Parathyroid adenoma (tissue), 2 donors: ENCODE data around the gene CAMK2B.

ENCODE experiments used
- H2AFZ ChIP-seq: fragments of 300-600 bp; sonication (generic); one replicate; pipeline ENCODE4 v1.7.0; 2017; ENCODE audit warnings: antibody characterized with exemption, mild to moderate bottlenecking
- H3K27ac ChIP-seq: fragments of 300-600 bp; sonication (generic); one replicate; pipeline ENCODE4 v1.7.0; 2017
- H3K27me3 ChIP-seq: fragments of 300-600 bp; sonication (generic); one replicate; pipeline ENCODE4 v1.7.0; 2017; ENCODE audit warnings: low read length; ENCODE audit not compliant: control insufficient read depth, insufficient read depth
- H3K36me3 ChIP-seq: fragments of 300-600 bp; sonication (generic); one replicate; pipeline ENCODE4 v1.7.0; 2017; ENCODE audit warnings: low read length; ENCODE audit not compliant: control insufficient read depth, insufficient read depth
- H3K4me1 ChIP-seq: fragments of 300-600 bp; sonication (generic); one replicate; pipeline ENCODE4 v1.7.0; 2017; ENCODE audit warnings: control low read depth
- H3K4me2 ChIP-seq: fragments of 300-600 bp; sonication (generic); one replicate; pipeline ENCODE4 v1.7.0; 2017; ENCODE audit warnings: low read length
- H3K4me3 ChIP-seq: fragments of 300-600 bp; sonication (generic); one replicate; pipeline ENCODE4 v1.7.0; 2017; ENCODE audit warnings: low read depth, low read length
- H3K79me2 ChIP-seq: fragments of 300-600 bp; sonication (generic); one replicate; pipeline ENCODE4 v1.7.0; 2017; ENCODE audit warnings: control low read depth
- H3K9ac ChIP-seq: fragments of 300-600 bp; sonication (generic); one replicate; pipeline ENCODE4 v1.7.0; 2017; ENCODE audit warnings: mild to moderate bottlenecking
- H3K9me3 ChIP-seq: fragments of 300-600 bp; sonication (generic); one replicate; pipeline ENCODE4 v1.7.0; 2017; ENCODE audit warnings: low read length; ENCODE audit not compliant: control insufficient read depth
- CTCF ChIP-seq: fragments of 300-600 bp; sonication (generic); IDR thresholded peaks from one replicate; pipeline ENCODE4 v1.7.0; 2017; ENCODE audit warnings: antibody characterized with exemption, mild to moderate bottlenecking
- donor health status: primary hyperparathyroidism.

The CAMK2B gene

GRCh38 chr7:44184873-44185446, 140.4 kb downstream of the CAMK2B start:
- Histone ChIP-seq H3K27ac (no peak overlapping the region), H3K9ac (no peak overlapping the region), H3K79me2 (no peaks in the 10 kb centered on the region), H3K36me3 (no peaks in the 10 kb centered on the region), H3K4me3 (no peak overlapping the region), H3K4me1 (peaks cover 24% of the 10 kb centered on the region), H3K9me3 (no peaks in the 10 kb centered on the region), H3K27me3 (no peaks in the 10 kb centered on the region), H3K4me2 (no peak overlapping the region), H2AFZ (no peak overlapping the region)
- TF ChIP-seq CTCF = no peak

GRCh38 chr7:44184206-44184872, 141.1 kb downstream of the CAMK2B start:
- no peaks in the 10 kb centered on the region for H3K27me3 ChIP-seq
- no peak overlapping the region for H3K27ac ChIP-seq
- no peak overlapping the region for H2AFZ ChIP-seq
- H3K4me3 ChIP-seq = no peak overlapping the region
- no peak for TF ChIP-seq CTCF
- H3K4me1 ChIP-seq = peaks cover 17% of the 10 kb centered on the region
- no peak overlapping the region for H3K9ac ChIP-seq
- H3K36me3 ChIP-seq = no peaks in the 10 kb centered on the region
- H3K4me2 ChIP-seq = no peak overlapping the region
- no peaks in the 10 kb centered on the region for H3K9me3 ChIP-seq
- no peaks in the 10 kb centered on the region for H3K79me2 ChIP-seq

- TF ChIP-seq CTCF = no peak
- Histone ChIP-seq H3K36me3 (no peaks in the 10 kb centered on the region), H3K4me3 (no peak overlapping the region), H3K27ac (no peak overlapping the region), H3K9me3 (no peaks in the 10 kb centered on the region), H3K4me1 (peaks cover 9% of the 10 kb centered on the region), H3K79me2 (no peaks in the 10 kb centered on the region), H3K4me2 (no peak overlapping the region), H3K27me3 (no peaks in the 10 kb centered on the region), H3K9ac (no peak overlapping the region), H2AFZ (no peak overlapping the region)
Measured at GRCh38 chr7:44183386-44183785, 142.0 kb downstream of the CAMK2B start.

GRCh38 chr7:44182827-44183226, 142.6 kb downstream of the CAMK2B start:
- Histone ChIP-seq H3K36me3 (no peaks in the 10 kb centered on the region), H2AFZ (no peak overlapping the region), H3K9ac (no peak overlapping the region), H3K79me2 (no peaks in the 10 kb centered on the region), H3K4me1 (peaks cover 3% of the 10 kb centered on the region), H3K27ac (no peak overlapping the region), H3K27me3 (no peaks in the 10 kb centered on the region), H3K9me3 (no peaks in the 10 kb centered on the region), H3K4me3 (no peak overlapping the region), H3K4me2 (no peak overlapping the region)
- no peak for TF ChIP-seq CTCF

GRCh38 chr7:44180631-44181030, 144.8 kb downstream of the CAMK2B start:
- no peak for TF ChIP-seq CTCF
- H3K79me2 ChIP-seq = no peaks in the 10 kb centered on the region
- no peak overlapping the region for H3K9ac ChIP-seq
- no peak overlapping the region for H3K4me3 ChIP-seq
- no peaks in the 10 kb centered on the region for H3K27me3 ChIP-seq
- no peak overlapping the region for H3K4me2 ChIP-seq
- no peak overlapping the region for H2AFZ ChIP-seq
- H3K9me3 ChIP-seq = no peaks in the 10 kb centered on the region
- no peaks in the 10 kb centered on the region for H3K4me1 ChIP-seq
- H3K27ac ChIP-seq = no peak overlapping the region
- H3K36me3 ChIP-seq = no peaks in the 10 kb centered on the region
